ENCODE measurements around the gene APOBEC3F.
"Not testable (repeated sequence)": the region's sequence is repeated elsewhere in the genome, so short reads cannot be mapped to it uniquely, and the experiment has no call there.

GRCh38 chr22:39031434-39032295 is 9.0 kb upstream of the APOBEC3F start:
- not testable (repeated sequence) for TF ChIP-seq SUZ12 (IDR thresholded peaks at IDR 0.05; ENCODE audit: extremely low read depth, insufficient read depth, insufficient read length); ZNF274 (IDR thresholded peaks at IDR 0.05; ENCODE audit: low read depth, low read length); YY1 (IDR thresholded peaks at IDR 0.05; ENCODE audit: insufficient read depth, insufficient read length)

Measured in NT2/D1 (cell line).